ENCODE measurements around the gene KCNH8. TPM values are rescaled to one million over a fixed set of nuclear protein-coding genes. Genes with fewer than 3 reads are reported as not detected.
A peak's percentile ranks its signal among the peaks of the same experiment; 100 is the strongest.
"Not testable (repeated sequence)": the region's sequence is repeated elsewhere in the genome, so short reads cannot be mapped to it uniquely, and the experiment has no call there.

The KCNH8 gene
- total and polyA plus RNA-seq, 5 experiments from 2014 or later, result 0.26 to 0.58 TPM; not detected in 3

- POLR2A ChIA-PET, result interaction anchor here (0.7 kb wide), 1 partner anchor 12 kb away, joined by 4 read pairs; no protein-coding TSS in a partner anchor
- Mint-ChIP-seq H3K9me3 (no peaks in the 10 kb centered on the region), H3K27ac (no peak overlapping the region), H3K36me3 (no peaks in the 10 kb centered on the region), H3K27me3 (peaks cover 0 to 8% (median 4%) of the 10 kb centered on the region in 5 donors), H3K4me3 (no peak overlapping the region), H3K4me1 (peaks cover 3 to 9% (median 7%) of the 10 kb centered on the region in 4 donors)
- DNase-seq, result no peak
- no peak for ATAC-seq
Observed at GRCh38 chr3:19231792-19232461, 83.6 kb downstream of the KCNH8 start.

DNA sequence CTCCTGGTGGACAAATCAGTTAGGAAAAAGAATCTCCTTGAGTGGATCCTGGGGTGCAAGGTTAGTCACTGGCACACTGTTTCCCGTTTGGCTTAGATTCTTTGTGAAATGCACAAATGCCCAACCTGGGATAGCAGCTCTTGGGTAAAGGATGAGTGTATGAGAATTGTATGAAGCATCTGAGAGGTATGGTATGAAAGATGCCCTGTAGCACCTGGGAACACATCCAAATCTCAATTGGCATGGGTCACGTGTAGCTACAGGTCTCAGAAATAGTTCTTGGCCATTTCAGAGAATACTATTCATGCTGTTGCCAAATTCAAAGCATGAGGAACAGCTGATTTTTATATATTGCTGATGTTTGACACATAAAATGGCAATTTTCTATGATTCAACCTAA lies 84.3 kb downstream of the KCNH8 start:
- Mint-ChIP-seq H3K9me3 (no peaks in the 10 kb centered on the region), H3K4me1 (peaks cover 3 to 9% (median 7%) of the 10 kb centered on the region in 4 donors), H3K27ac (no peak overlapping the region), H3K36me3 (no peaks in the 10 kb centered on the region), H3K4me3 (no peak overlapping the region), H3K27me3 (peaks cover 0 to 8% (median 4%) of the 10 kb centered on the region in 5 donors)
- no peak for ATAC-seq
- DNase-seq, result no peak
- POLR2A ChIA-PET, result interaction anchor here (0.7 kb wide), 1 partner anchor 12 kb away, joined by 4 read pairs; no protein-coding TSS in a partner anchor

- H3K4me3 Mint-ChIP-seq, result peak overlapping the region in 4 of 10 donors; percentile 3 to 37 (median 15)
- H3K4me1 Mint-ChIP-seq, H3K27me3 Mint-ChIP-seq, POLR2A ChIA-PET, ATAC-seq, H3K27ac Mint-ChIP-seq, H3K36me3 Mint-ChIP-seq, H3K9me3 Mint-ChIP-seq: not testable (repeated sequence)
- DNase-seq, result peak in 1 of 10 donors; percentile 2
Observed at GRCh38 chr3:19233882-19234784, 85.8 kb downstream of the KCNH8 start.

DNA sequence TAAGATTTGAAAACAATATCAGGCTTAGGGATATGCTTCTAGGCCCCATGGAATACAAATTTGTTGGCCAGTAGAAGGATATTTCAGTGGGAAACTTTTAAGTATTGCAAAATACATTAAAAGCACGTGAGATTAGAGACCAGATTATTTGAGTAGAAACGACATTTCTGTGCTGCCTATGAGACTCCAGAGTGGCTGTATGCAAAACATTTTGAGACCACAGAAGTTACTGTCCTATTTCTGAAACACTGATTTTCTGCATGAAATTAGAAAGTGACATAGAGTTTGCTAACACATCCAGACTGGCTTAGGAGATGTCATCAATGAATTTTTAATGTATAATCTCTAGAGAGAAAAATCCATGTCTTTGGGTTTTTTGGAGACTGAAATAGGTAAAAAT lies 99.8 kb downstream of the KCNH8 start:
- no peak for DNase-seq
- peaks cover 0 to 4% (median 0%) of the 10 kb centered on the region in 3 donors for H3K36me3 Mint-ChIP-seq
- H3K27me3 Mint-ChIP-seq, result peaks cover 0 to 7% (median 4%) of the 10 kb centered on the region in 5 donors
- H3K4me1 Mint-ChIP-seq, result peaks cover 0 to 3% (median 0%) of the 10 kb centered on the region in 4 donors
- peaks cover 0 to 12% (median 0%) of the 10 kb centered on the region in 9 donors for H3K9me3 Mint-ChIP-seq
- H3K4me3 Mint-ChIP-seq, result no peak overlapping the region
- ATAC-seq, result no peak
- POLR2A ChIA-PET, result no interaction called here
- no peak overlapping the region for H3K27ac Mint-ChIP-seq

DNA sequence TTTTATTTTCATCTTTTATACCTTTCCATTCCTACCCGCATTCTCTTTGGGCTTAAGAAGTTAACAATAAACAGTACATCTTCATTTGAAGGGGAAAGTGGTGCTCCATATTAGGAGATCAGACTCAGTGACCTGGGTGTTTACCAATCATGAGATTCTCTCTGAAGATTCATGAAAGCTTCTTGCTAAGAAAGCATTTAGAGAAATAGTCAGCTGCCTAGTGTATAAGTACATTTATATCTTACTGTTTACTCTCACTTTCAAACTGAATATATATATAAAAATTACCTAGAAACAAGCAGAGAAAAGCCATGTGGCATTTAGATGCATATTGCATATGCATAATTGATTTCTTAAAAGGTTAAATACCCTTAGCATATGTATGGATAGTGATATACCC lies 100.5 kb downstream of the KCNH8 start:
- POLR2A ChIA-PET, result no interaction called here
- ATAC-seq, result no peak
- Mint-ChIP-seq H3K4me3 (no peak overlapping the region), H3K27ac (no peak overlapping the region), H3K4me1 (peaks cover 0 to 3% (median 0%) of the 10 kb centered on the region in 4 donors), H3K27me3 (peaks cover 0 to 10% (median 4%) of the 10 kb centered on the region in 5 donors), H3K36me3 (peaks cover 0 to 4% (median 0%) of the 10 kb centered on the region in 3 donors), H3K9me3 (peaks cover 0 to 12% (median 0%) of the 10 kb centered on the region in 9 donors)
- no peak for DNase-seq

- no peak overlapping the region for H3K27ac Mint-ChIP-seq
- POLR2A ChIA-PET, result no interaction called here
- no peaks in the 10 kb centered on the region for H3K36me3 Mint-ChIP-seq
- no peak overlapping the region for H3K4me3 Mint-ChIP-seq
- ATAC-seq (no peak), DNase-seq (no peak)
- peaks cover 0 to 3% (median 0%) of the 10 kb centered on the region in 9 donors for H3K9me3 Mint-ChIP-seq
- peaks cover 3 to 11% (median 7%) of the 10 kb centered on the region in 4 donors for H3K4me1 Mint-ChIP-seq
- peaks cover 0 to 10% (median 4%) of the 10 kb centered on the region in 5 donors for H3K27me3 Mint-ChIP-seq
Observed at GRCh38 chr3:19250959-19251610, 102.8 kb downstream of the KCNH8 start.

GRCh38 chr3:19254189-19254588 lies 105.9 kb downstream of the KCNH8 start:
- peaks cover 0 to 10% (median 2%) of the 10 kb centered on the region in 5 donors for H3K27me3 Mint-ChIP-seq
- ATAC-seq (no peak), DNase-seq (no peak)
- H3K36me3 Mint-ChIP-seq, result no peaks in the 10 kb centered on the region
- H3K27ac Mint-ChIP-seq, result no peak overlapping the region
- no peak overlapping the region for H3K4me3 Mint-ChIP-seq
- H3K9me3 Mint-ChIP-seq, result peaks cover 0 to 4% (median 0%) of the 10 kb centered on the region in 9 donors
- H3K4me1 Mint-ChIP-seq, result peaks cover 3 to 10% (median 6%) of the 10 kb centered on the region in 4 donors
- POLR2A ChIA-PET, result no interaction called here

GRCh38 chr3:19254784-19255338 lies 106.6 kb downstream of the KCNH8 start:
- Mint-ChIP-seq H3K4me3 (no peak overlapping the region), H3K4me1 (peaks cover 3 to 10% (median 6%) of the 10 kb centered on the region in 4 donors), H3K27me3 (peaks cover 0 to 10% (median 2%) of the 10 kb centered on the region in 5 donors), H3K36me3 (no peaks in the 10 kb centered on the region), H3K27ac (no peak overlapping the region), H3K9me3 (peaks cover 0 to 4% (median 0%) of the 10 kb centered on the region in 9 donors)
- ATAC-seq (no peak), DNase-seq (no peak)
- POLR2A ChIA-PET, result no interaction called here

- peaks cover 0 to 4% (median 0%) of the 10 kb centered on the region in 9 donors for H3K9me3 Mint-ChIP-seq
- no peak for DNase-seq
- no peak for ATAC-seq
- POLR2A ChIA-PET, result no interaction called here
- H3K36me3 Mint-ChIP-seq, result no peaks in the 10 kb centered on the region
- H3K27me3 Mint-ChIP-seq, result peaks cover 0 to 10% (median 2%) of the 10 kb centered on the region in 5 donors
- H3K27ac Mint-ChIP-seq, result no peak overlapping the region
- no peak overlapping the region for H3K4me3 Mint-ChIP-seq
- H3K4me1 Mint-ChIP-seq, result peaks cover 3 to 10% (median 7%) of the 10 kb centered on the region in 4 donors
Observed at GRCh38 chr3:19256313-19256712, 108.0 kb downstream of the KCNH8 start.

DNA sequence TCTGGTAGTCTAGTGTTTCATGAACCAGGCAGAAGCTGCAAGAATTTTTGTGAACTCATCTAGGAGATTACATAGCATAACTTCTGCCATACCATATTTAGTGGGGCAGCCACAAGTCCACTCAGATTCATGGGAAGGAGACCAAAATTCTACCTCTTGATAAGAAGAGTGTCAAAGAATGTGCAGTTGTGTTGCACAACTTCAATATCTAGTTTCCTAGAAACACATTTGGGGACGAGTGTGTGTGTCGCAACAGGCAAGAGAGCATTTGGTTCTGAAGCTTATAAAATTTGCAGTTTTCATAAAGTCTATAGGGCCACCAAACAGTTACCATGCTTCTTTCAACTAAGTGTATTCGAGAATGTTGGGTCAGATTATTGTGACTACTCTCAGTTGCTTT lies 115.3 kb downstream of the KCNH8 start:
- DNase-seq (no peak), ATAC-seq (no peak)
- no peaks in the 10 kb centered on the region for H3K36me3 Mint-ChIP-seq
- peaks cover 0 to 1% (median 0%) of the 10 kb centered on the region in 9 donors for H3K9me3 Mint-ChIP-seq
- H3K27ac Mint-ChIP-seq, result no peak overlapping the region
- H3K4me3 Mint-ChIP-seq, result no peak overlapping the region
- POLR2A ChIA-PET, result no interaction called here
- peaks cover 0 to 2% (median 0%) of the 10 kb centered on the region in 4 donors for H3K4me1 Mint-ChIP-seq
- H3K27me3 Mint-ChIP-seq, result peaks cover 0 to 16% (median 0%) of the 10 kb centered on the region in 5 donors

DNA sequence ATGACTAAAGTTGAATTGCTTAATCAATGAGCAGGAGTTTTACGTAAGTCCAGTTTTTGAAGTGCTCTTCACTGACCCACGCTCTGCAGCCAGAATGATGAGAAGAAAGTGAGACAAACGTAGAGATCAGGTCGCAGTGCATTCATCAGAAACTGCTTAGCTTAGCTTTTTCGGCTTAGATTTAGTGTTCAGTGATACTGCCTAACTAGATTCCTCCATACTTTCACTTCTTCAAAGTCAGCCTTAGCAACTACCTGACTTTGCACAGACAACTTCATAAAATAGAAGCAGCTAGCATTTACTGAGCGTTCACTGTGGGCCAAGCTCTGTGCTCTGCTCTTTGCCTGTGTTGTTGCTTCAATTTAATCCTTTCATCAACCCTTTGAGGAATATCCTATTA lies 116.1 kb downstream of the KCNH8 start:
- Mint-ChIP-seq H3K4me1 (peaks cover 0 to 2% (median 0%) of the 10 kb centered on the region in 4 donors), H3K27me3 (peaks cover 0 to 16% (median 0%) of the 10 kb centered on the region in 5 donors), H3K4me3 (no peak overlapping the region), H3K9me3 (peaks cover 0 to 1% (median 0%) of the 10 kb centered on the region in 9 donors), H3K27ac (no peak overlapping the region), H3K36me3 (no peaks in the 10 kb centered on the region)
- POLR2A ChIA-PET, result no interaction called here
- ATAC-seq (no peak), DNase-seq (no peak)

DNA sequence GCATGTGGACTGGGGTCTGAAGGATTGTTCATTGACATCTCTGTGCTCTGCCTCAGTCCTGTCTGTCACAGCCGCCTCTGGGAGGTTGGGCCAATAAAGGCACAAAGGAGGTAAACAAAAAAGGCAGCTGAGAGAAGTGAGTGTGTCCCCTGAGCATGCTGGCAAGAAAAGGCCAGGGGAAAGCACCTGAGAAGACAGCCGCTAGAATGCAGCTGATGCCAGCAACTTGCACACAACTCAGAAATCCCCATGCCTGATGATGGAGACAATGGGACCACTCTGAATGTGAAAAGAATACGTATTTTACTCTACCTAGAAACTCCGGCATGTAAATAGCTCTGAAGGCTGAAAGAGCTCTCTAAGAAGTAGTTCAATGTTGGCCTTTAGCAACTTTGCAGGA lies 118.7 kb downstream of the KCNH8 start:
- DNase-seq (no peak), ATAC-seq (no peak)
- POLR2A ChIA-PET, result no interaction called here
- Mint-ChIP-seq H3K27me3 (peaks cover 0 to 16% (median 0%) of the 10 kb centered on the region in 5 donors), H3K9me3 (peaks cover 0 to 1% (median 0%) of the 10 kb centered on the region in 9 donors), H3K36me3 (no peaks in the 10 kb centered on the region), H3K4me1 (no peaks in the 10 kb centered on the region), H3K27ac (no peak overlapping the region), H3K4me3 (no peak overlapping the region)
